ENCODE measurements around the gene SRRM3. TPM values are rescaled to one million over a fixed set of nuclear protein-coding genes. Genes with fewer than 3 reads are reported as not detected.

SRRM3 gene
- total RNA-seq, 1 experiment from 2014 or later: 1.7 TPM

DNA sequence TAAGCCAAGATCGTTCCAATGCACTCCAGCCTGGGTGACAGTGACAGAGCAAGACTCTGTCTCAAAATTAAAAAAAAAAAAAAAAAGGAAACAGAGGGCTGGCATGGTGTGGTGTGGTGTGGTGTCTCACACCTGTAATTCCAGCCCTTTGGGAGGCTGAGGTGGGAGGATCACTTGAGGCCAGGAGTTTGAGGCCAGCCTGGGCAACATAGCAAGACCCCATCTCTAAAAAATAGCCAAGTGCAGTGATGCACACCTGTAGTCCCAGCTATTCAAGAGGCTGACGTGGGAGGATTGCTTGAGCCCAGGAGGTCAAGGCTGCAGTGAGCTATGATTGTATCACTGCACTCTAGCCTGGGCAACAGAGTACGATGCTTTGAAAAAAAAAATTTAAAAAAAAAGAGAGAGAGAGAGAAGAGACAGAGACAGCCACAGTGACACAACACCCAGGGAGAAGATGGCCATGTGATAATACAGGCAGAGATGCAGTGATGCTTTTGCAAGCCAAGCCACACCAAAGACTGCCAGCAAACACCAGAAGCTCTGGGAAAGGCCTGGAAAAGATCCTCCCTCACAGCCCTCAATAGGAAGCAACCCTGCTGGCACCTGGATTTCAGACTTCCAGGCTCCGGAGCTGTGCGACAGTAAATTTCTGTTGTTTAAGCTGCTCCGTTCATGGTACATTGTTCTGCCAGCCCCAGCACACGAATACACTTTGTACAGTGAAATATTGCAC, 19.3 kb upstream of the SRRM3 start:
- Mint-ChIP-seq H3K4me3 (ENCODE audit: unreplicated experiment) (no peak overlapping the region), H3K9me3 (ENCODE audit: unreplicated experiment) (no peaks in the 10 kb centered on the region), H3K4me1 (ENCODE audit: low read depth, unreplicated experiment) (peaks cover 6% of the 10 kb centered on the region), H3K36me3 (ENCODE audit: insufficient read depth, unreplicated experiment) (no peaks in the 10 kb centered on the region), H3K27me3 (ENCODE audit: insufficient read depth, unreplicated experiment) (peaks cover 7% of the 10 kb centered on the region), H3K27ac (ENCODE audit: unreplicated experiment) (no peak overlapping the region)
- Histone ChIP-seq H3K4me1 (no peaks in the 10 kb centered on the region), H3K27me3 (replicated peaks; ENCODE audit: control insufficient read depth, insufficient read depth, low read length) (no peaks in the 10 kb centered on the region), H3K4me3 (ENCODE audit: low read depth, low read length) (no peak overlapping the region), H3K9me3 (no peaks in the 10 kb centered on the region), H3K36me3 (ENCODE audit: control insufficient read depth, insufficient read depth, low read length) (no peaks in the 10 kb centered on the region)
- TF ChIP-seq, protein P1, sequence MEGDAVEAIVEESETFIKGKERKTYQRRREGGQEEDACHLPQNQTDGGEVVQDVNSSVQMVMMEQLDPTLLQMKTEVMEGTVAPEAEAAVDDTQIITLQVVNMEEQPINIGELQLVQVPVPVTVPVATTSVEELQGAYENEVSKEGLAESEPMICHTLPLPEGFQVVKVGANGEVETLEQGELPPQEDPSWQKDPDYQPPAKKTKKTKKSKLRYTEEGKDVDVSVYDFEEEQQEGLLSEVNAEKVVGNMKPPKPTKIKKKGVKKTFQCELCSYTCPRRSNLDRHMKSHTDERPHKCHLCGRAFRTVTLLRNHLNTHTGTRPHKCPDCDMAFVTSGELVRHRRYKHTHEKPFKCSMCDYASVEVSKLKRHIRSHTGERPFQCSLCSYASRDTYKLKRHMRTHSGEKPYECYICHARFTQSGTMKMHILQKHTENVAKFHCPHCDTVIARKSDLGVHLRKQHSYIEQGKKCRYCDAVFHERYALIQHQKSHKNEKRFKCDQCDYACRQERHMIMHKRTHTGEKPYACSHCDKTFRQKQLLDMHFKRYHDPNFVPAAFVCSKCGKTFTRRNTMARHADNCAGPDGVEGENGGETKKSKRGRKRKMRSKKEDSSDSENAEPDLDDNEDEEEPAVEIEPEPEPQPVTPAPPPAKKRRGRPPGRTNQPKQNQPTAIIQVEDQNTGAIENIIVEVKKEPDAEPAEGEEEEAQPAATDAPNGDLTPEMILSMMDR (IDR thresholded peaks at IDR 0.05; ENCODE audit: insufficient read depth in 1 of 2, low read depth in 1 of 2, low read length in 1 of 2, severe bottlenecking in 1 of 2, unreplicated experiment in 1 of 2): no peak
- intact Hi-C loops (cut with micrococcal nuclease; ENCODE audit: unreplicated experiment): no loop called here
- ChIA-PET POLR2A (no interaction called here), CTCF (no interaction called here)
- BruUV-seq (replicated peaks): no TSS peak
- DNase-seq: no peak

DNA sequence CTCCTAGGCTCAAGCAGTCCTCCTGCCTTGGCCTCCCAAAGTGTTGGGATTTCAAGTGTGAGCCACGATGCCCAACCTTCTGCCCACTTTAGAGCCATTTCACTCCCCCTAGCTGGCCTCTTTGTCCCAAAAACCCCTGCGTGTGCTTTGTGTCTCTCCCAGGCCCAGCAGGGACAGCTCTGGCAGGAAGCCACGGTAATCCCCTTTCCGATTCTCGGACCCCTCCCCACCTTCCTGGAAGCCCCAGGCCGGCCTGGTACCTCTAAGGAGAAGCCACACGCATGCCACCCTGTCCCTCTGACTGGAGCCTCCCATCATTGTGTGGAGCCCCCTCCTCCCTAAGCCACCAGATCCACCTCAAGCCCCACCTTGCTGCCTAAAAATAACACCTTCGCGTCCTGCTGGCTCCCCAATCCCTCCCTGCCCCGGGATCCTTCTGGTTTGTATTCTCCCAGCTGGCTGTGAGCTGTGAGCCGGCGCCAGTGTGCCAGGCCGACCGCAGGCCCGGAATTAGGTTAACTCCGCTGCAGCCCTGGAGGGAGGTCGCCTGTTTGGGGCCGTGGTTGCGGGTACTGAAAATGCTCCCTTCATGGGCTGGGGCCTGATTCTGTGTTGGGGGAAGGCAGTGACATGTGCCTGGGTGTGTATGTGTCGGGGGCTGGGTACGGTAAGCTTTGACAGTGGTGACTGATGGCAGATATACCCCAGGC, 16.4 kb upstream of the SRRM3 start:
- BruUV-seq (replicated peaks): no TSS peak

DNA sequence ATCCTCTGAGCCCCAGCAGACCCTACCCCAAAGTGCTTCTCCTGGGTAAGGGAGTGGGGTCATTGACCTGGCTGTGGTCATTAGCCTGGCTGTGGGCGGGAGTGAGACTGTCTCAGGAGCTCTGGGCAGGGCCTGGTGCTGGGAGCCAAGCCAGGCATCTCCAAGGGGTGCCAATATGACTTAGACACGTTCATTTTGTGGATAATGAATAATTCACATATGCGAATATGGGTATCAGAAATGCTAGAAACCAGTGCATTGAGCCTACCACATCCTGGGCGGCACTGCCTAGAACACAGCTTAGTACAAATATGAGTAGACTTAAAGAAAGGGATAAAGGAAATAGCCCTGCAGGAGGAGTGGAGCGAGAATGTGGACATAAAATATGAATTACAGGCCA, 14.4 kb upstream of the SRRM3 start:
- Histone ChIP-seq H3K27me3 (replicated peaks; ENCODE audit: control insufficient read depth, insufficient read depth, low read length) (no peaks in the 10 kb centered on the region), H3K4me3 (ENCODE audit: low read depth, low read length) (no peak overlapping the region), H3K4me1 (no peaks in the 10 kb centered on the region), H3K9me3 (no peaks in the 10 kb centered on the region), H3K36me3 (ENCODE audit: control insufficient read depth, insufficient read depth, low read length) (no peaks in the 10 kb centered on the region)
- TF ChIP-seq, protein P1 (IDR thresholded peaks at IDR 0.05; ENCODE audit: insufficient read depth in 1 of 2, low read depth in 1 of 2, low read length in 1 of 2, severe bottlenecking in 1 of 2, unreplicated experiment in 1 of 2): no peak
- POLR2A ChIA-PET: interaction anchor here (0.5 kb wide), 1 partner anchor 10 kb away, joined by 3 read pairs; no protein-coding TSS in a partner anchor
- Mint-ChIP-seq H3K4me1 (ENCODE audit: low read depth, unreplicated experiment) (no peaks in the 10 kb centered on the region), H3K27ac (ENCODE audit: unreplicated experiment) (no peak overlapping the region), H3K9me3 (ENCODE audit: unreplicated experiment) (no peaks in the 10 kb centered on the region), H3K4me3 (ENCODE audit: unreplicated experiment) (no peak overlapping the region), H3K27me3 (ENCODE audit: insufficient read depth, unreplicated experiment) (peaks cover 7% of the 10 kb centered on the region), H3K36me3 (ENCODE audit: insufficient read depth, unreplicated experiment) (peaks cover 4% of the 10 kb centered on the region)
- DNase-seq: no peak
- CTCF ChIA-PET: no interaction called here
- BruUV-seq (replicated peaks): no TSS peak
- intact Hi-C loops (cut with micrococcal nuclease; ENCODE audit: unreplicated experiment): no loop called here

More for the DNA sequence above, 16.4 kb upstream of the SRRM3 start:
- intact Hi-C loops (cut with micrococcal nuclease; ENCODE audit: unreplicated experiment): no loop called here
- H3K4me3 ChIP-seq (ENCODE audit: low read depth, low read length): no peak overlapping the region
- no peaks in the 10 kb centered on the region for H3K4me1 Mint-ChIP-seq (ENCODE audit: low read depth, unreplicated experiment)
- ChIA-PET POLR2A (no interaction called here), CTCF (no interaction called here)
- no peaks in the 10 kb centered on the region for H3K4me1 ChIP-seq
- H3K27me3 Mint-ChIP-seq (ENCODE audit: insufficient read depth, unreplicated experiment): peaks cover 7% of the 10 kb centered on the region
- DNase-seq: no peak
- no peaks in the 10 kb centered on the region for H3K9me3 ChIP-seq
- TF ChIP-seq, protein P1 (IDR thresholded peaks at IDR 0.05; ENCODE audit: insufficient read depth in 1 of 2, low read depth in 1 of 2, low read length in 1 of 2, severe bottlenecking in 1 of 2, unreplicated experiment in 1 of 2): no peak
- H3K36me3 Mint-ChIP-seq (ENCODE audit: insufficient read depth, unreplicated experiment): no peaks in the 10 kb centered on the region
- no peak overlapping the region for H3K4me3 Mint-ChIP-seq (ENCODE audit: unreplicated experiment)
- no peaks in the 10 kb centered on the region for H3K36me3 ChIP-seq (ENCODE audit: control insufficient read depth, insufficient read depth, low read length)
- no peak overlapping the region for H3K27ac Mint-ChIP-seq (ENCODE audit: unreplicated experiment)
- H3K27me3 ChIP-seq (replicated peaks; ENCODE audit: control insufficient read depth, insufficient read depth, low read length): no peaks in the 10 kb centered on the region
- no peaks in the 10 kb centered on the region for H3K9me3 Mint-ChIP-seq (ENCODE audit: unreplicated experiment)

Data from Caco-2 (cell line).